Ovary (tissue), 3 donors: ENCODE results near the gene MUC6.

Experiments
- POLR2A ChIP-seq: fragments of 450-650 bp; IDR thresholded peaks from one replicate; pipeline ENCODE4 v1.6.1; 2017; ENCODE audit warnings: antibody characterized with exemption, mild to moderate bottlenecking, moderate library complexity
- TF ChIP-seq, protein P1 (sequence below), 3 donors: fragments of 450-650 bp in 2 of 3; fragments of 200-600 bp in 1 of 3; IDR thresholded peaks; one replicate each; pipeline versions ENCODE4 v1.5.1 to v1.8.0; 2016 to 2022; ENCODE audit warnings: antibody characterized with exemption in 3 of 3, mild to moderate bottlenecking in 1 of 3
- donor health status: DM: no; HTN: no; CAD: no.

DNA sequence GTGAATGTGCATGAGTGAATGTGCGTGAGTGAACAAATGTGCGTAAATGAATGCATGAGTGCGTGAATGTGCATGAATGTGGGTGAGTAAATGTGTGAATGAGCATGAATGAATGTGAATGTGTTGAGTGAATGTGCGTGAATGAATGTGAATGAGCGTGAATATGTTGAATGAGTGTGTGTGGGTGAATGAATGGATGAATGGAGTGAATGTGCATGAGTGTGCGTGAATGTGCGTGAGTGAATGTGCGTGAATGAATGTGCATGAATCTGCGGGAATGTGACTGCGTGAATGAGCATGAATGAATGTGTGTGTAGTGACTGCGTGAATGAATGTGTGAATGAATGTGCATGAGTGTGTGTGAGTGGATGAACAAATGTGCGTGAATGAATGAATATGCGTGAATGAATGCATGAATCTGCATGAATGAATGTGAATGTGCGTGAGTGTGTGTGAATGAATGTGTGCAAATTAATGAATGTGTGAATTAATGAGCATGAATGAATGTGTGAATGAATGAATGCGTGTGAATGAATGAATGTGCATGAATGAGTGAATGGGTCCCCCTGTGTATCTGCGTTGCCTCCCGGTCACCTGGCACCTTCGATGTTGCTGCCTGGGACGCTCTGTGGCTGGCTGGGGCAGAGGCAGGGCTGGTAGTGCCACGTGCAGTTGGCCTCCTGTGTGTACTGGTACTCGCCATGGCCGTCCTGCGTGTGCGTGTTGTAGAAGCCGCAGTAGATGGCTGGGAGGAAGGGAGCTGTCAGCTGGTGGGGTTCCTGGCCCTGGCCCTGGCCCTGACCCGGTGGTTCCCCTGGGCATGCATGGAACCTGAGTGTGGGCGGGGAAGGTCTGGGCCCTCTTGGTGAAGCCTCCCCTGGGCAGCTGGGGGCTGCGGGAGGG, 13.4 kb downstream of the MUC6 start:
- no peak for TF ChIP-seq POLR2A
- TF ChIP-seq, protein P1, sequence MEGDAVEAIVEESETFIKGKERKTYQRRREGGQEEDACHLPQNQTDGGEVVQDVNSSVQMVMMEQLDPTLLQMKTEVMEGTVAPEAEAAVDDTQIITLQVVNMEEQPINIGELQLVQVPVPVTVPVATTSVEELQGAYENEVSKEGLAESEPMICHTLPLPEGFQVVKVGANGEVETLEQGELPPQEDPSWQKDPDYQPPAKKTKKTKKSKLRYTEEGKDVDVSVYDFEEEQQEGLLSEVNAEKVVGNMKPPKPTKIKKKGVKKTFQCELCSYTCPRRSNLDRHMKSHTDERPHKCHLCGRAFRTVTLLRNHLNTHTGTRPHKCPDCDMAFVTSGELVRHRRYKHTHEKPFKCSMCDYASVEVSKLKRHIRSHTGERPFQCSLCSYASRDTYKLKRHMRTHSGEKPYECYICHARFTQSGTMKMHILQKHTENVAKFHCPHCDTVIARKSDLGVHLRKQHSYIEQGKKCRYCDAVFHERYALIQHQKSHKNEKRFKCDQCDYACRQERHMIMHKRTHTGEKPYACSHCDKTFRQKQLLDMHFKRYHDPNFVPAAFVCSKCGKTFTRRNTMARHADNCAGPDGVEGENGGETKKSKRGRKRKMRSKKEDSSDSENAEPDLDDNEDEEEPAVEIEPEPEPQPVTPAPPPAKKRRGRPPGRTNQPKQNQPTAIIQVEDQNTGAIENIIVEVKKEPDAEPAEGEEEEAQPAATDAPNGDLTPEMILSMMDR (IDR thresholded peaks at IDR 0.05), result no peak
